GM21528 (cell line): ENCODE data around the gene RNU2-1.
"Not testable (repeated sequence)": the region's sequence is repeated elsewhere in the genome, so short reads cannot be mapped to it uniquely, and the experiment has no call there.

Experiments
- ATAC-seq: cut with Tn5 transposase; IDR thresholded peaks from one replicate; pipeline ENCODE4 v1.9.1; 2021; ENCODE audit warnings: mild to moderate bottlenecking, moderate library complexity; ENCODE audit not compliant: unreplicated experiment, low FRiP score

The RNU2-1 gene

DNA sequence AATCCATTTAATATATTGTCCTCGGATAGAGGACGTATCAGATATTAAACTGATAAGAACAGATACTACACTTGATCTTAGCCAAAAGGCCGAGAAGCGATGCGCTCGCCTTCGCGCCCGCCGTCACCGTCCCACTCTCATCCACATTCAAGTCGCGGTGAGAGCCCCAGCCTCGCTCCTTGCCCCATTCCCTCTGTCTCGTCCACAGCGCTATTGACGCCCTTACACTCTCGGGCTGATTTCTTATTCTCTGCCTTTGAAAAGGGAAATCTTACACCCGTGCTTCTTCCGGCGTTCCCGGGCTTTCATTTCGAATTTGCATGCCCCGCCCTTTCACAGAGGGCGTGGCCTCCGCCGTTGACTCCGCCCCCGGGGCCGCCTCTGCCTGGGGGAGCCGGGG lies at the start of gene RNU2-1:
RNU2-1 (minus strand) TSS at position 101 of the 400 bp plus-strand sequence.
- ATAC-seq, result not testable (repeated sequence)

DNA sequence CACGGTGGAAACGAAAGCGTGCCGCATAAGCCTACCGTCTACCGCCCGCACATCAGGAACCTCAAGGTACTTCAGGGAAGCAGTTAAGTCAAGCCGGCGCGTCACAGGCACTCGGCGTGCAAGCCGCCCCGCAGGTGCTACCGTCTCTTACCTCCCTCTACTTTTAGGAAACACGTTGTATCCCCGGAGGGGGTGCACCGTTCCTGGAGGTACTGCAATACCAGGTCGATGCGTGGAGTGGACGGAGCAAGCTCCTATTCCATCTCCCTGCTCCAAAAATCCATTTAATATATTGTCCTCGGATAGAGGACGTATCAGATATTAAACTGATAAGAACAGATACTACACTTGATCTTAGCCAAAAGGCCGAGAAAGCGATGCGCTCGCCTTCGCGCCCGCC lies 39.1 kb upstream of the RNU2-1 start:
- not testable (repeated sequence) for ATAC-seq

DNA sequence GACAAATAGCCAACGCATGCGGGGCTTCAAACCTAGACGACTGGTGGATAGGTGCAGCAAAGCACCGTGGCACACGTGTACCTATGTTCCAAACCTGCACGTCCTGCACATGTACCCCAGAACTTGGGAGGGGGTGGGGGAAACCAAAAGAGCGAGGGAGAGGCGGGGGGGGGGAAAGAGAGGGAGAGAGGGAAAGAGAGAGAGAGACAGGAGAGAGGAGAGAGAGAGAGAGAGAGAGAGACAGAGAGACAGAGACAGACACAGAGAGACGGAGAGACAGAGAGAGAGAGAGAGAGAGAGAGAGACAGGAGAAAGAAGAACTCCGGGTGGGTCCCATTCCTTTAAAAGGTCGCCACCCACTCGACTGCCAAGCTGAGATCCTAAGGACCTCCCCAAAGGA lies 38.7 kb upstream of the RNU2-1 start:
- ATAC-seq, result not testable (repeated sequence)

DNA sequence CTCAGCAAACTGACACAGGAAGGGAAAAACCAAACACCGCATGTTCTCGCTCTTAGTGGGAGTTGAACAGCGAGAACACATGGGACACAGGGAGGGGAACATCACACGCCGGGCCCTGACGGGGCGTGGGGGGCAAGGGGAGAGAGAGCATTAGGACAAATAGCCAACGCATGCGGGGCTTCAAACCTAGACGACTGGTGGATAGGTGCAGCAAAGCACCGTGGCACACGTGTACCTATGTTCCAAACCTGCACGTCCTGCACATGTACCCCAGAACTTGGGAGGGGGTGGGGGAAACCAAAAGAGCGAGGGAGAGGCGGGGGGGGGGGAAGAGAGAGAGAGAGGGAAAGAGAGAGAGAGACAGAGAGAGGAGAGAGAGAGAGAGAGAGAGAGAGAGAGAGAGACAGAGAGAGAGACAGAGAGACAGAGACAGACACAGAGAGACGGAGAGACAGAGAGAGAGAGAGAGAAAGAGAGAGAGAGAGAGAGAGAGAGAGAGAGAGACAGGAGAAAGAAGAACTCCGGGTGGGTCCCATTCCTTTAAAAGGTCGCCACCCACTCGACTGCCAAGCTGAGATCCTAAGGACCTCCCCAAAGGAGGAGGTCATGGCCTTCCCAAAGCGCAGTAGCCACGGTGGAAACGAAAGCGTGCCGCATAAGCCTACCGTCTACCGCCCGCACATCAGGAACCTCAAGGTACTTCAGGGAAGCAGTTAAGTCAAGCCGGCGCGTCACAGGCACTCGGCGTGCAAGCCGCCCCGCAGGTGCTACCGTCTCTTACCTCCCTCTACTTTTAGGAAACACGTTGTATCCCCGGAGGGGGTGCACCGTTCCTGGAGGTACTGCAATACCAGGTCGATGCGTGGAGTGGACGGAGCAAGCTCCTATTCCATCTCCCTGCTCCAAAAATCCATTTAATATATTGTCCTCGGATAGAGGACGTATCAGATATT lies 37.1 kb upstream of the RNU2-1 start:
- not testable (repeated sequence) for ATAC-seq

DNA sequence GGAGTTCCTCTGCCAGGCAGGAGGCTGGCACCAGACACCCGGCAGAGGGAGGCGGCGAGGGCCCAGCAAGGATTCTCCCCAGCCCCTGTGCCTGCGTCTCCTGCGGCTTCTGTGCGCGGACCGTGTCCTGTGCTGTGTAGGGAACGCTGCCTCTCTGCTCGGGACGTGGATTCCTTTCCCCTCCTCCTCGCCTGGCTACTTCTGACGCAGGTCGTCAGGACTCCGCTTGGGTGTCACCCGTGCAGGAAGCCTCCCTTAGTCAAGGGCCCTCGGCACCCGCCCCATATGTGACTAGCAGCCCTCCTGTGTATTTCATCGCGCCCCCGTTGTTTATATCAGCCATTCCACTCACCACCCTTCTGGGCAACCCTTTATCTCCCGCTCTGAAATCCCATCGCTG lies 12.7 kb upstream of the RNU2-1 start:
- not testable (repeated sequence) for ATAC-seq

DNA sequence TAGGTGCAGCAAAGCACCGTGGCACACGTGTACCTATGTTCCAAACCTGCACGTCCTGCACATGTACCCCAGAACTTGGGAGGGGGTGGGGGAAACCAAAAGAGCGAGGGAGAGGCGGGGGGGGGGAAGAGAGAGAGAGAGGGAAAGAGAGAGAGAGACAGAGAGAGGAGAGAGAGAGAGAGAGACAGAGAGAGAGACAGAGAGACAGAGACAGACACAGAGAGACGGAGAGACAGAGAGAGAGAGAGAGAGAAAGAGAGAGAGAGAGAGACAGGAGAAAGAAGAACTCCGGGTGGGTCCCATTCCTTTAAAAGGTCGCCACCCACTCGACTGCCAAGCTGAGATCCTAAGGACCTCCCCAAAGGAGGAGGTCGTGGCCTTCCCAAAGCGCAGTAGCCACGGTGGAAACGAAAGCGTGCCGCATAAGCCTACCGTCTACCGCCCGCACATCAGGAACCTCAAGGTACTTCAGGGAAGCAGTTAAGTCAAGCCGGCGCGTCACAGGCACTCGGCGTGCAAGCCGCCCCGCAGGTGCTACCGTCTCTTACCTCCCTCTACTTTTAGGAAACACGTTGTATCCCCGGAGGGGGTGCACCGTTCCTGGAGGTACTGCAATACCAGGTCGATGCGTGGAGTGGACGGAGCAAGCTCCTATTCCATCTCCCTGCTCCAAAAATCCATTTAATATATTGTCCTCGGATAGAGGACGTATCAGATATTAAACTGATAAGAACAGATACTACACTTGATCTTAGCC lies 7.0 kb upstream of the RNU2-1 start:
- not testable (repeated sequence) for ATAC-seq

DNA sequence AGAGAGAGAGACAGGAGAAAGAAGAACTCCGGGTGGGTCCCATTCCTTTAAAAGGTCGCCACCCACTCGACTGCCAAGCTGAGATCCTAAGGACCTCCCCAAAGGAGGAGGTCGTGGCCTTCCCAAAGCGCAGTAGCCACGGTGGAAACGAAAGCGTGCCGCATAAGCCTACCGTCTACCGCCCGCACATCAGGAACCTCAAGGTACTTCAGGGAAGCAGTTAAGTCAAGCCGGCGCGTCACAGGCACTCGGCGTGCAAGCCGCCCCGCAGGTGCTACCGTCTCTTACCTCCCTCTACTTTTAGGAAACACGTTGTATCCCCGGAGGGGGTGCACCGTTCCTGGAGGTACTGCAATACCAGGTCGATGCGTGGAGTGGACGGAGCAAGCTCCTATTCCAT lies 5.8 kb upstream of the RNU2-1 start:
- ATAC-seq, result not testable (repeated sequence)

DNA sequence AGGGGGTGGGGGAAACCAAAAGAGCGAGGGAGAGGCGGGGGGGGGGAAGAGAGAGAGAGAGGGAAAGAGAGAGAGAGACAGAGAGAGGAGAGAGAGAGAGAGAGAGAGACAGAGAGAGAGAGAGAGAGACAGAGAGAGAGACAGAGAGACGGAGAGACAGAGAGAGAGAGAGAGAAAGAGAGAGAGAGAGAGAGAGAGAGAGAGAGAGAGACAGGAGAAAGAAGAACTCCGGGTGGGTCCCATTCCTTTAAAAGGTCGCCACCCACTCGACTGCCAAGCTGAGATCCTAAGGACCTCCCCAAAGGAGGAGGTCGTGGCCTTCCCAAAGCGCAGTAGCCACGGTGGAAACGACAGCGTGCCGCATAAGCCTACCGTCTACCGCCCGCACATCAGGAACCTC lies 514 bp downstream of the RNU2-1 start:
- ATAC-seq, result not testable (repeated sequence)

DNA sequence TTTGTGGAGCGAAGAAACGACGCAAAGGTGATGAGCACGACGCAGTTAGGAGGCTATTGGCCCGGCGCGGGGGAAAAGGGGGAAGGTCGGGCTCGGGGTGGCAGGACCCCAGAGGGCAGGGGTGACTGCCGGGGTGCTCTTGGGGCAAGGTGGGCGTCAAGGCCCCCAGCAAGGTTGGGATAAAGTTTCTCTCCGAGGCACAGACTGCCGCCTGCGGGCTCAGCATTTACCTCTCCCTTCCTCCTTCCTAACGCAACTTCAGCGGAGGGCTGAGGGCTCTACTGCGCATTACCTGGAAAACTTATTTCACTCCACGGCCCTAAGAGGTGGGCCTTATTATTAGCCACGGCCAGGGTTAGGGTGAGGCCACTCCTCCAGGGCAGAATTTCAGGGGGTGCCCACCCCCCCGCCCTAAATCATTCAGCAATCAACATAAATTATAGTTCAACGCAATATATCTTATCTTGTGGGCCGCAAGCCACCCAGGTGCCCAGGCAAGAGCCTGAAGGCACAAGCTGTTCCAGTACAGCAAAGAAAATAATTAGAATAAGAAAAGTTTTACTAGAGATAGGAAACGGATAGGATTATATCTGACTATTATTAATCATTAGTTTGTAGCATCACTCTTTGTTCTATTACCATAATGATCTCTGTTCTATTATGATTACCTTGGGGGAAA lies 1.6 kb downstream of the RNU2-1 start:
- not testable (repeated sequence) for ATAC-seq

DNA sequence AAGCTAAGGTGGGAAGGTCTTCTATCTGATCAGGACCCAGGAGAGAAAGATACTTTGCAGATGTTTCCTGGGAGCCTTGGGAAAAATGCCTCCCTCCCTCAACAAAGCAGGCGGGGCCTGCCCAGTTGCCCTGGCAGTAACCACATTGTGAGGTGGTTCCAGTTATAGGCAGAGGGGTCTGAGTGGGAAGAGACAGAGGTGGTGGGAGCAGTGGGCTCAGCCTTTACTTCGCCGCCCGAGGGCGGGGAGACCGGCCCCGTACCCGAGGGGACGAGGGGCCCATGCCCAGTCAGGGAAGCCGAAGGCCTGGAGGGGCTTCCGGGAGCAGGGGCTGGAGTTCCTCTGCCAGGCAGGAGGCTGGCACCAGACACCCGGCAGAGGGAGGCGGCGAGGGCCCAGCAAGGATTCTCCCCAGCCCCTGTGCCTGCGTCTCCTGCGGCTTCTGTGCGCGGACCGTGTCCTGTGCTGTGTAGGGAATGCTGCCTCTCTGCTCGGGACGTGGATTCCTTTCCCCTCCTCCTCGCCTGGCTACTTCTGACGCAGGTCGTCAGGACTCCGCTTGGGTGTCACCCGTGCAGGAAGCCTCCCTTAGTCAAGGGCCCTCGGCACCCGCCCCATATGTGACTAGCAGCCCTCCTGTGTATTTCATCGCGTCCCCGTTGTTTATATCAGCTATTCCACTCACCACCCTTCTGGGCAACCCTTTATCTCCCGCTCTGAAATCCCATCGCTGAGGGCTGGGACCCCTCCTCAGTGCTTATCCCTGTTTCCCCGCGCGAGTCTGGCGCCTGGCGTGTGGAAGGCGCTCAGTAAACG lies 2.4 kb downstream of the RNU2-1 start:
- not testable (repeated sequence) for ATAC-seq

DNA sequence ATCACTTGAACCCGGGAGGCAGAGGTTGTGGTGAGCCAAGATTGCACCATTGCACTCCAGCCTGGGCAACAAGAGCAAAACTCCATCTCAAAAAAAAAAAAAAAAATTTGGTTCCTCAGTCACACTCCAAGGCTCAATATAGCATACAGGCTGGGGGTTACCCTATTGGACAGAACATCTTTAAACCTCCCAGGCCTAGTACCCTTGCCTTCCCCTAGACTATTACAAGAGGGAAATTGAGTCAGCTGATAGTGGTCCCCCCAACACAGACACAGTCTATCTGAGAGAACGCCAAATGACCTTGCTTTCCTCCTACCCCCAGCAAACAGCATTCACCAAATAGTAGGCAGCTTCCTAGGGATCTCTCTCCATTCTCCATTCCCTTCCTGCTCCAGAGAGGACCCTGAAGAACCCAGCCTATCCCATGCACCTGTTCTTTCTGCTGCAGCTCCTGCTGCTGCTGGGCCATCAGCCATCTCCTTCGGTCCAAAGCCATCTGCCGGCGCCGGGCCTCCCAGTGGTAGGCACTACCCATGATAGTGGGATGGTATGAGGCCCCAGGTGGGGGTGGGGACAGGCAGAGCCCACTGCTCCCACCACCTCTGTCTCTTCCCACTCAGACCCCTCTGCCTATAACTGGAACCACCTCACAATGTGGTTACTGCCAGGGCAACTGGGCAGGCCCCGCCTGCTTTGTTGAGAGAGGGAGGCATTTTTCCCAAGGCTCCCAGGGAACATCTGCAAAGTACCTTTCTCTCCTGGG lies 5.6 kb downstream of the RNU2-1 start, which contains the start of gene CCDC200:
CCDC200 (minus strand) TSS at position 604 of the 763 bp plus-strand sequence; CDS start at position 535, 69 bp downstream.
- not testable (repeated sequence) for ATAC-seq

DNA sequence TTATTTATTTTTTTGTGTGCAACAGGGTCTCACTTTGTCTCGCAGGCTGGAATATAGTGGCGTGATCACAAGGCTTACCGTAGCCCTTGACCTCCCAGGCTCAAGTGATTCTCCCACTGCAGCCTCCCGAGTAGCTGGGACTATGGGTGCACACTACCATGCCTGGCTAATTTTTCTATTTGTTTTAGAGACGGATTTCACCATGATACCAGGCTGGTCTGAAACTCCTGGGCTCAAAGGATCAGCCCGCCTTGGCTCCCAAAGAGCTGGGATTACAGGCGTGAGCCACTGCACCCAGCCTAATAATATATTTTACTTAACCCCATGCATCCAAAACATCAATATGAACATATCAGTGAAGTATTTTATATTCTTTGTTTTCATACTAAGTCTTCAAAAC lies 7.4 kb downstream of the RNU2-1 start:
- no peak for ATAC-seq

DNA sequence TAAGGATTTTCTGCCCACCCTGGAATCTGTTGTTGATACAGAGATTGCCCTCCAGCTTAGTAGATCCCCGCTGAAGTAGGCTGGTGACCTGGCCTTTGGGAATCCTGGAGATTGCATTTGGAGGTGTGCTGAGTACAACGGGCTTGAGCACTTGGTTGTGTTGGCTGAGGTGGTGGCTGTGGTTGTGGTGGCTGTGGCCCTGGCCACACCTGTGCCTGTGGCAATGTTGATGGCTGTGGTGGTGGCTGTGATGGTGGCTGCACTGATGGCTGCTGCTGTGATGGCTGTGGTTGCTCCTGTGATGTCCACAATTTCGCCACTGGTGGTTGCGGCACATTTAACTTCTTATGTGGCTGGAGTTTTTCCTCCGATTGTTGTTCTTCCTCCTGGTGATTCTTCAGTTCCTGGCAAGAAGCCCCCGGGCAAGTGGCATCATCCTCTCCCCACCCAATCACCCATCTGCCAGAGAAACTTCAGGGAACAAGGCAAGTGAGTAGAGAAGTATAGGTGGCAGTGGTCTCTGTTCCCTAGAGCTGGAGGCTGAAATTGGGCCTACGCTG lies 9.6 kb downstream of the RNU2-1 start:
- ATAC-seq, result no peak

DNA sequence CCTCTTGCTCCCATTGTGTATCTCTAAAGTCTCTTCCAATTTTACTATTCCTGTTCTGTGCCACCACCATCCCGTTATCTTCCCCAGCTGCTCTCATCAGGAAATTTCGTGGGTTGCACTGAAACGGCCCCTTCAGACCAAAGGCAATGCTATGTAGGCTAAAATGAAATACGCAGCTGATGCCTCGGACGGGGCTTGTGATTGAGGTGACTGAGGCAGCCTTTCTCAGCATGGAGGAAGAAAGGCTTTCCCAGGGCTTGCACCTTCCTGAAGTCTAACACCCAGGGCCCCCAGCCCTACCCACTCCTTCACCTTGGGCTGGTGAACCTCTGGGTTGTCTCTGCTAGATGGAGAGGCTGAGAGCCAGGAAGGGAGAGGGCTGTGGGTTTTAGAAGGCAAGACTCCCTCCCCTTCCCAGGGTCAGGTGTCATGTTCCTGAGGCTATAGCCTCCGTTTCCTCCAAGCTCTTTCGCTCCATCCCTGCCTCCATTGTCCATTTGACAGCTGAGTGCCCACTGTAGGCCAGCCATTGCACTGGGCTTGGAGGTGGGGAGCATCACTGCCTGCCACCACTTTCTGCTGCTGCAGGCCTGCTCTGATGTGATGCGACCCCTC lies 13.2 kb downstream of the RNU2-1 start:
- no peak for ATAC-seq

DNA sequence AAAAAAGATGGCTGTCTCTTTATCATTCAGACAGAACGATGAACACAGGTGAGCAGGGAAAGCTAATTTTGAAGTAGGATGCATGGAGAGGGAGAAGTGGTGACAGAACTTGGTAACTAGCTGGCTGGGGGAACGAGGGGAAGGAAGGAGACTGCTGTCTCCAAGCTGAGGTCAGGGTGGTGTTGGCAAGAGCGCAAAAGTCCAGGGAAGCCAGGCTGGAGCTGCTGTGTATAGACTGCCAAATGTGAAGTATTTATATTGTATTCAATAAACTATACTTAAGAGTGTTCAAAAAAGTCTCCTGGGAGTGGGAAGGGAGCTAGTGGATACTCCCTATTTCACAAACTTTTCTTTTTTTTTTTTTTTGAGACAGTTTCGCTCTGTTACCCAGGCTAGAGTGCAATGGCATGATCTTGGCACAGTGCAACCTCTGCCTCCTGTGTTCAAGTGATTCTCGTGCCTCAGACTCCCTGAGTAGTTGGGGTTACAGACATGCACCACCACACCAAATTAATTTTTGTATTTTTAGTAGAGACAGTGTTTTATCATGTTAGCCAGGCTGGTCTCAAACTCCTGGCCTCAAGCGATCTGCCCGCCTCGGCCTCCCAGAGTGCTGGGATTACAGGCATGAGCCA lies 13.9 kb downstream of the RNU2-1 start:
- ATAC-seq, result no peak

DNA sequence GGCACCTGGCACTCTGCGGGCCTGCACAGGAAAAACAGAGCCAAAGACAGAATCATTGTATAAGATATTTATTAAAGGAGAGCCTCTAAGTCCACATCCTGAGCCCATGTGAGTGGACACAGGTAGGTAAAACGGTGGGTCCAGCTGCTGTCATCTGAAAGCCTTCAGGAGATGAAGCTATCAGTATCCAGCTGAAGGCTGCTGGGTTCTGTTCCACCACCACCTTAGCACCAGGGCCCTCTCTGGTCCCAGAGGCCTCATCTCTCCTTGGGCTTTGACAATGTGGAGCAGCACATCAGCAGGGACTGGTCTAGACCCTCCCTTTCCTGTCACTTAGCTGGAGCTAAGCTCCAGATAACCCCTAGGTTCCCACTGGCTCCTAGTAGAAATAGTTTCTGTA lies 14.8 kb downstream of the RNU2-1 start:
- no peak for ATAC-seq

DNA sequence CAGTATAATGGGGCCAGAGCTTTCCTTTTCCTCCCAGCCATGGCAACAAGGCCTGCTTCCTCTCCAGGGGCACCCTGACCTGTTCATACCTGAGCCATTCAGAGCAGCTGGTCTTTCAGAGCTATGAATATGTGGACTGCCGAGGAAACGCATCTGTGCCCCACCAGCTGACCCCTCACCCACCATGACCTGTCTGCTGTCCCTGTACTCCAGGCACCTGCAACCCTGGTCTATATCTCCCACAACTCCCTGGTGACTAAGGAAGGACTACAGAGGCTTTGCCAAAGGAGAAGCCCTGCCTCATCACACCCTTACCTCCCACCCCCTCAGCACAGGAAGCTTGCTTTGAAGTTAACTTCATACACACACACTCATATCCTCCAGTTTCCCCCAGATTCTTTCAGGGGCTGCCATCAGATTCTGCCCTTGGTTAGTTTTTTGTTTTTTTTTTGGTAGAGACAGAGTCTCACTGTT lies 16.1 kb downstream of the RNU2-1 start:
- no peak for ATAC-seq
